ENCODE measurements around the gene KMT2C. TPM values are rescaled to one million over a fixed set of nuclear protein-coding genes. Genes with fewer than 3 reads are reported as not detected.
A peak's percentile ranks its signal among the peaks of the same experiment; 100 is the strongest.

Gene KMT2C
- total and polyA plus RNA-seq, 2 of the 13 experiments (the other 11 are each of a cell fraction or from before 2014, with no cell fraction given): 7.1 to 14.4 TPM

GRCh38 chr7:152436111-152436930 is 518 bp upstream of the KMT2C start (continued):
- TF ChIP-seq ZNF75D (CRISPR knock-in tag; IDR thresholded peaks at IDR 0.05; ENCODE audit: borderline replicate concordance) (no peak), AKAP8 (CRISPR knock-in tag; IDR thresholded peaks at IDR 0.05) (no peak), ZBTB4 (CRISPR knock-in tag; IDR thresholded peaks at IDR 0.05; ENCODE audit: borderline replicate concordance) (no peak), ZNF282 (IDR thresholded peaks at IDR 0.05; ENCODE audit: partially characterized antibody) (no peak), ZNF354B (CRISPR knock-in tag; IDR thresholded peaks at IDR 0.05) (no peak), ZNF20 (CRISPR knock-in tag; IDR thresholded peaks at IDR 0.05) (no peak), HMG20B (CRISPR knock-in tag; conservative IDR thresholded peaks at IDR 0.05) (no peak), NRL (CRISPR knock-in tag; IDR thresholded peaks at IDR 0.05; ENCODE audit: borderline replicate concordance) (no peak), MED13 (CRISPR knock-in tag; IDR thresholded peaks at IDR 0.05) (no peak), GMEB1 (CRISPR knock-in tag; IDR thresholded peaks at IDR 0.05; ENCODE audit: borderline replicate concordance) (peak; percentile 64; the same call in 1 of the 2 replicates), NFKB2 (CRISPR knock-in tag; IDR thresholded peaks at IDR 0.05; ENCODE audit: borderline replicate concordance) (peak; percentile 46; the same call in 1 of the 2 replicates), ADNP (CRISPR knock-in tag; IDR thresholded peaks at IDR 0.05) (no peak), KDM5B (CRISPR knock-in tag; IDR thresholded peaks at IDR 0.05; ENCODE audit: borderline replicate concordance) (peak; percentile 93; the same call in 1 of the 2 replicates), MAFF (IDR thresholded peaks at IDR 0.05; ENCODE audit: low read depth, low read length) (no peak)
- TF ChIP-seq, protein P1, sequence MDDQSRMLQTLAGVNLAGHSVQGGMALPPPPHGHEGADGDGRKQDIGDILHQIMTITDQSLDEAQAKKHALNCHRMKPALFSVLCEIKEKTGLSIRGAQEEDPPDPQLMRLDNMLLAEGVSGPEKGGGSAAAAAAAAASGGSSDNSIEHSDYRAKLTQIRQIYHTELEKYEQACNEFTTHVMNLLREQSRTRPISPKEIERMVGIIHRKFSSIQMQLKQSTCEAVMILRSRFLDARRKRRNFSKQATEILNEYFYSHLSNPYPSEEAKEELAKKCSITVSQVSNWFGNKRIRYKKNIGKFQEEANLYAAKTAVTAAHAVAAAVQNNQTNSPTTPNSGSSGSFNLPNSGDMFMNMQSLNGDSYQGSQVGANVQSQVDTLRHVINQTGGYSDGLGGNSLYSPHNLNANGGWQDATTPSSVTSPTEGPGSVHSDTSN (CRISPR knock-in tag; IDR thresholded peaks at IDR 0.05; ENCODE audit: borderline replicate concordance): no peak
- TF ChIP-seq, protein P2, sequence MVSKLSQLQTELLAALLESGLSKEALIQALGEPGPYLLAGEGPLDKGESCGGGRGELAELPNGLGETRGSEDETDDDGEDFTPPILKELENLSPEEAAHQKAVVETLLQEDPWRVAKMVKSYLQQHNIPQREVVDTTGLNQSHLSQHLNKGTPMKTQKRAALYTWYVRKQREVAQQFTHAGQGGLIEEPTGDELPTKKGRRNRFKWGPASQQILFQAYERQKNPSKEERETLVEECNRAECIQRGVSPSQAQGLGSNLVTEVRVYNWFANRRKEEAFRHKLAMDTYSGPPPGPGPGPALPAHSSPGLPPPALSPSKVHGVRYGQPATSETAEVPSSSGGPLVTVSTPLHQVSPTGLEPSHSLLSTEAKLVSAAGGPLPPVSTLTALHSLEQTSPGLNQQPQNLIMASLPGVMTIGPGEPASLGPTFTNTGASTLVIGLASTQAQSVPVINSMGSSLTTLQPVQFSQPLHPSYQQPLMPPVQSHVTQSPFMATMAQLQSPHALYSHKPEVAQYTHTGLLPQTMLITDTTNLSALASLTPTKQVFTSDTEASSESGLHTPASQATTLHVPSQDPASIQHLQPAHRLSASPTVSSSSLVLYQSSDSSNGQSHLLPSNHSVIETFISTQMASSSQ (IDR thresholded peaks at IDR 0.05; ENCODE audit: low read depth): no peak
- TF ChIP-seq, protein P2 (CRISPR knock-in tag; IDR thresholded peaks at IDR 0.05; ENCODE audit: borderline replicate concordance): peak; percentile 55; the same call in 1 of the 2 replicates
